Measurements from ENCODE around the gene CLCNKB. TPM values are rescaled to one million over a fixed set of nuclear protein-coding genes. Genes with fewer than 3 reads are reported as not detected.

The CLCNKB gene
- total and polyA plus RNA-seq, 2 of the 4 experiments (the other 2 are of a cell fraction): 0.09 TPM; not detected in 1

DNA sequence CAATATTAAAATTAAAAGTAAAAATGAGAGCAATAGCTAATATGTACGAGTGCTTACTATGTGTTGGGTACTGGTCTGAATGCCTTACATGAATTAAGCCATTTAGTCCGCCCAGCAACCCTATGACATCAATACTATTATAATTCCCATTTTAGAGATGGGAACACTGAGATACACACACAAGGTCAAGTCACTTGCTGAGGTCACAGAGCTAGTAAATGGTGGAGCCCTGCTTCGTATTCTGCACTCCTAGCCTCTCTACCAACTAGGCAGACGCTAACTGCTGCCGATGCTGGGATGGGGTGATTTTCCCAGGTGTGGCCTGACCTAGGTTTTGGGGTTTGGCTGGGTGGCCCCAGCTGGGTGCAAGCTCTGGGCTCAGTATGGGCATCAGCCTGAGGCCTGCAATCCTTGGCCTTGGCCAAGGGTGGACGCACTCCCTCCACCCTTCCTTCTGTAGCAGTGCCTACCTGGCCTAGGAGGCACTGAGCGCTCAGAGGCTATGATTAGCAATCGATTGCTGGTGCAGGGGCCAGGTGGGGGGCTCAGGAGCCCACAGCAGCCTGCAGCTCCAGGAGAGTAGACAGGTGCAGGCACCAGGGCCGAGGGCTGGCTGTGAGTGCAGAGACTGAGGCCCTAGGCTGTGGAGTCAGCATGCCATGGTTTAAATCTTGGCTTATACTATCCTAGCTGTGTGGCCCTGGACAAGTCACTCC lies 27.2 kb downstream of the CLCNKB start (continued):
- TF ChIP-seq, protein P1, sequence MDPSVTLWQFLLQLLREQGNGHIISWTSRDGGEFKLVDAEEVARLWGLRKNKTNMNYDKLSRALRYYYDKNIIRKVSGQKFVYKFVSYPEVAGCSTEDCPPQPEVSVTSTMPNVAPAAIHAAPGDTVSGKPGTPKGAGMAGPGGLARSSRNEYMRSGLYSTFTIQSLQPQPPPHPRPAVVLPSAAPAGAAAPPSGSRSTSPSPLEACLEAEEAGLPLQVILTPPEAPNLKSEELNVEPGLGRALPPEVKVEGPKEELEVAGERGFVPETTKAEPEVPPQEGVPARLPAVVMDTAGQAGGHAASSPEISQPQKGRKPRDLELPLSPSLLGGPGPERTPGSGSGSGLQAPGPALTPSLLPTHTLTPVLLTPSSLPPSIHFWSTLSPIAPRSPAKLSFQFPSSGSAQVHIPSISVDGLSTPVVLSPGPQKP (IDR thresholded peaks at IDR 0.05; ENCODE audit: borderline replicate concordance, low read depth, low read length): no peak
- no peak for TF ChIP-seq NFE2L2 (IDR thresholded peaks at IDR 0.05; ENCODE audit: low read depth, low read length)

DNA sequence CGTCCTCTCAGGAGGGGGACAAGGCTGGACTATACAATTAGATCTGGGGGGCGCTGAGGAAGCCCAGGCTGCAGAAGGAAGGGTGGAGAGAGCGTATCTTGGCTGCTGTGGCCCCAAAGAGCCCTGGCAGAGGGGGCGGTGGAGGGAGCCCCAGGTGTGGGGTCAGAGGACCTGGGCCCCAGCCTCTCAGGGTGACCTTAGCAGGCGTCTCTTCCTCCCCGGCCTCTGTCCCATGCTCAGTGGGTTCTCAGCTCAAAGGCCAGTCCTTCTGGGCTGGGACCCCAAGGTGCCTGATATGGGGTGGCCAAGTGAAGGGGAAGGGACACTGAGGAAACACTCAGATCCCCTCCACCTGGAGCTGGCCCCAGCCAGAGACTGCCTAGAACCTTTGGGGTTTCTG lies 28.0 kb downstream of the CLCNKB start:
- no peak overlapping the region for H4K91ac ChIP-seq (ENCODE audit: insufficient read depth, low read depth, low read length)
- BruUV-seq (replicated peaks): no TSS peak
- H2AK9ac ChIP-seq (replicated peaks; ENCODE audit: low read depth, low read length, poor library complexity): no peak overlapping the region
- ChIA-PET CTCF (no interaction called here), POLR2A (ENCODE audit: unreplicated experiment) (no interaction called here)
- no peak overlapping the region for H2BK20ac ChIP-seq (ENCODE audit: low read depth, low read length)
- no peak overlapping the region for H3K4ac ChIP-seq (ENCODE audit: low read depth, low read length)
- no peak overlapping the region for H3K14ac ChIP-seq (replicated peaks; ENCODE audit: low read depth, low read length)
- intact Hi-C loops (cut with micrococcal nuclease): no loop called here
- no peak overlapping the region for H3K4me2 ChIP-seq (ENCODE audit: low read depth, low read length)
- ATAC-seq (ENCODE audit: low read depth) (no peak), DNase-seq (no peak)
- H2AK5ac ChIP-seq (ENCODE audit: low read depth, low read length): no peak overlapping the region
- no peak overlapping the region for H4K5ac ChIP-seq (ENCODE audit: low read depth, low read length)
- peaks cover 14% of the 10 kb centered on the region for H3K4me1 ChIP-seq (ENCODE audit: control insufficient read depth, insufficient read depth, low read length)
- no peaks in the 10 kb centered on the region for H3K36me3 ChIP-seq (ENCODE audit: control insufficient read depth, insufficient read depth, low read length)
- no peak overlapping the region for H2BK5ac ChIP-seq (ENCODE audit: low read depth, low read length, poor library complexity, severe bottlenecking)
- H3K79me1 ChIP-seq (ENCODE audit: low read depth in 1 of 2, low read length in 2 of 2): peaks cover 0 to 6% of the 10 kb centered on the region in 2 experiments; a peak in 2 of 4 replicates
- no peak overlapping the region for H3K56ac ChIP-seq (ENCODE audit: extremely low read depth, insufficient read depth, low read length)
- H3K9me1 ChIP-seq (ENCODE audit: insufficient read depth, low read length): peaks cover 10% of the 10 kb centered on the region; the same call in 1 of the 2 replicates
- H2BK15ac ChIP-seq (ENCODE audit: low read depth, low read length): no peak overlapping the region
- H4K20me1 ChIP-seq (ENCODE audit: insufficient read depth, low read length): no peaks in the 10 kb centered on the region
- no peaks in the 10 kb centered on the region for H3K9me3 ChIP-seq (ENCODE audit: control insufficient read depth, insufficient read depth, low read length)
- TF ChIP-seq CEBPB (IDR thresholded peaks at IDR 0.05; ENCODE audit: low read depth, low read length) (no peak), RFX5 (IDR thresholded peaks at IDR 0.05; ENCODE audit: low read depth, low read length) (no peak), FOS (IDR thresholded peaks at IDR 0.05; ENCODE audit: low read depth, low read length) (no peak), NFE2L2 (IDR thresholded peaks at IDR 0.05; ENCODE audit: low read depth, low read length) (no peak), POLR2A (IDR thresholded peaks at IDR 0.05; ENCODE audit: low read depth, low read length) (no peak), RCOR1 (IDR thresholded peaks at IDR 0.05; ENCODE audit: insufficient replicate concordance, low read length) (no peak), SMC3 (IDR thresholded peaks at IDR 0.05; ENCODE audit: low read depth, low read length) (no peak), BHLHE40 (IDR thresholded peaks at IDR 0.05; ENCODE audit: low read depth, low read length) (no peak), MAFK (IDR thresholded peaks at IDR 0.05; ENCODE audit: low read depth, low read length) (no peak), MAZ (IDR thresholded peaks at IDR 0.05; ENCODE audit: borderline replicate concordance, low read depth, low read length) (no peak)
- TF ChIP-seq, protein P2, sequence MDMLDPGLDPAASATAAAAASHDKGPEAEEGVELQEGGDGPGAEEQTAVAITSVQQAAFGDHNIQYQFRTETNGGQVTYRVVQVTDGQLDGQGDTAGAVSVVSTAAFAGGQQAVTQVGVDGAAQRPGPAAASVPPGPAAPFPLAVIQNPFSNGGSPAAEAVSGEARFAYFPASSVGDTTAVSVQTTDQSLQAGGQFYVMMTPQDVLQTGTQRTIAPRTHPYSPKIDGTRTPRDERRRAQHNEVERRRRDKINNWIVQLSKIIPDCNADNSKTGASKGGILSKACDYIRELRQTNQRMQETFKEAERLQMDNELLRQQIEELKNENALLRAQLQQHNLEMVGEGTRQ (IDR thresholded peaks at IDR 0.05; ENCODE audit: low read depth, low read length): no peak
- no peak overlapping the region for H3K4me3 ChIP-seq (ENCODE audit: insufficient read depth, low read depth, low read length)
- peaks cover 5% of the 10 kb centered on the region; the same call in 1 of the 2 replicates for H3K27me3 ChIP-seq (ENCODE audit: control insufficient read depth, insufficient read depth, low read length)
- no peak overlapping the region for H2AFZ ChIP-seq (replicated peaks; ENCODE audit: low read length, poor library complexity)
- no peak overlapping the region for H4K8ac ChIP-seq (ENCODE audit: low read depth in 2 of 2, low read length in 2 of 2)
- dilution Hi-C loops (cut with HindIII; ENCODE audit: low sequenced_read_pairs, unreplicated experiment): no loop called here
- H2BK120ac ChIP-seq (ENCODE audit: low read depth, low read length): no peak overlapping the region
- in situ Hi-C loops (cut with MboI; ENCODE audit: low sequenced_read_pairs): no loop called here
- no peak overlapping the region for H3K9ac ChIP-seq (ENCODE audit: low read depth, low read length)
- H3K27ac ChIP-seq (ENCODE audit: insufficient read depth, low read length): no peak overlapping the region
- no peak overlapping the region for H3K23ac ChIP-seq (ENCODE audit: low read depth, low read length)
- WGBS, 2 experiments (ENCODE audit: extremely low coverage in 2 of 2, insufficient read length in 1 of 2): 90% methylated on average over 2 of the region's 6 CpGs; no CpG with 5 or more reads in 1 of the 2 experiments
- no peak overlapping the region for H3K18ac ChIP-seq (ENCODE audit: low read depth, low read length)
